Duodenal mucosa (tissue), 2 donors: ENCODE data around the gene SLC23A1.

Experiments used
- H3K27ac ChIP-seq: one replicate; pipeline ENCODE4 v1.7.0; 2013; ENCODE audit warnings: low read depth, low read length
- H3K27me3 ChIP-seq, 2 donors: one replicate each; pipeline ENCODE4 v1.7.0; 2013; ENCODE audit warnings: low read length in 2 of 2, control low read depth in 1 of 2; ENCODE audit not compliant: insufficient read depth in 2 of 2, control insufficient read depth in 1 of 2
- H3K36me3 ChIP-seq, 2 donors: one replicate each; pipeline ENCODE4 v1.7.0; 2013; ENCODE audit warnings: low read length in 2 of 2, control low read depth in 1 of 2; ENCODE audit not compliant: insufficient read depth in 2 of 2, control insufficient read depth in 1 of 2
- H3K4me1 ChIP-seq, 2 donors: one replicate each; pipeline ENCODE4 v1.7.0; 2013; ENCODE audit warnings: low read length in 2 of 2, control low read depth in 1 of 2; ENCODE audit not compliant: insufficient read depth in 2 of 2, control insufficient read depth in 1 of 2
- H3K4me3 ChIP-seq, 2 donors: one replicate each; pipeline ENCODE4 v1.7.0; 2013; ENCODE audit warnings: low read length in 2 of 2, low read depth in 1 of 2
- H3K9ac ChIP-seq, 2 donors: one replicate each; pipeline ENCODE4 v1.7.0; 2013; ENCODE audit warnings: low read length in 2 of 2, low read depth in 1 of 2
- H3K9me3 ChIP-seq, 2 donors: one replicate each; pipeline ENCODE4 v1.7.0; 2013; ENCODE audit warnings: low read length in 2 of 2, control low read depth in 1 of 2; ENCODE audit not compliant: control insufficient read depth in 1 of 2

Gene SLC23A1

GRCh38 chr5:139396691-139397090, 13.6 kb upstream of the SLC23A1 start:
- no peak overlapping the region for H3K4me3 ChIP-seq
- no peaks in the 10 kb centered on the region for H3K36me3 ChIP-seq
- peaks cover 7 to 21% of the 10 kb centered on the region in 2 donors for H3K4me1 ChIP-seq
- no peak overlapping the region for H3K27ac ChIP-seq
- no peak overlapping the region for H3K9ac ChIP-seq
- peaks cover 0 to 10% of the 10 kb centered on the region in 2 donors for H3K27me3 ChIP-seq
- H3K9me3 ChIP-seq, result no peaks in the 10 kb centered on the region

- Histone ChIP-seq H3K27ac (no peak overlapping the region), H3K27me3 (peaks cover 0 to 10% of the 10 kb centered on the region in 2 donors), H3K36me3 (no peaks in the 10 kb centered on the region), H3K4me3 (no peak overlapping the region), H3K9ac (no peak overlapping the region), H3K4me1 (peaks cover 13 to 27% of the 10 kb centered on the region in 2 donors), H3K9me3 (no peaks in the 10 kb centered on the region)
These were observed 12.9 kb upstream of the SLC23A1 start for GRCh38 chr5:139395844-139396640.

- Histone ChIP-seq H3K27me3 (peaks cover 0 to 10% of the 10 kb centered on the region in 2 donors), H3K4me3 (peak within 1 kb of the TSS; percentile 74 to 75), H3K36me3 (no peaks in the 10 kb centered on the region), H3K9me3 (no peaks in the 10 kb centered on the region), H3K4me1 (peaks cover 21 to 38% of the 10 kb centered on the region in 2 donors), H3K27ac (no peak within 1 kb of the TSS), H3K9ac (peak within 1 kb of the TSS; percentile 59 to 78)
These were observed 11.8 kb upstream of the SLC23A1 start, which contains the start of gene PROB1 for GRCh38 chr5:139394654-139395566. PROB1 (minus strand) TSS chr5:139395104; CDS start chr5:139395081, 23 bp downstream.

- H3K9me3 ChIP-seq, result no peaks in the 10 kb centered on the region
- H3K4me1 ChIP-seq, result peaks cover 21 to 45% of the 10 kb centered on the region in 2 donors
- H3K36me3 ChIP-seq, result no peaks in the 10 kb centered on the region
- peak overlapping the region; percentile 74 to 75 for H3K4me3 ChIP-seq
- peaks cover 0 to 10% of the 10 kb centered on the region in 2 donors for H3K27me3 ChIP-seq
- H3K27ac ChIP-seq, result no peak overlapping the region
- H3K9ac ChIP-seq, result peak overlapping the region; percentile 59 to 78
These were observed 11.1 kb upstream of the SLC23A1 start for GRCh38 chr5:139394123-139394653.

GRCh38 chr5:139393497-139394122, 10.5 kb upstream of the SLC23A1 start:
- no peak overlapping the region for H3K27ac ChIP-seq
- H3K4me1 ChIP-seq, result peaks cover 21 to 48% of the 10 kb centered on the region in 2 donors
- H3K9me3 ChIP-seq, result no peaks in the 10 kb centered on the region
- H3K9ac ChIP-seq, result peak overlapping the region; percentile 59 to 78
- peak overlapping the region; percentile 74 to 75 for H3K4me3 ChIP-seq
- H3K27me3 ChIP-seq, result peaks cover 0 to 10% of the 10 kb centered on the region in 2 donors
- no peaks in the 10 kb centered on the region for H3K36me3 ChIP-seq

GRCh38 chr5:139392678-139393496, 9.8 kb upstream of the SLC23A1 start:
- peaks cover 28 to 51% of the 10 kb centered on the region in 2 donors for H3K4me1 ChIP-seq

GRCh38 chr5:139392324-139392677, 9.2 kb upstream of the SLC23A1 start:
- Histone ChIP-seq H3K9ac (peak overlapping the region; percentile 0 to 43), H3K4me3 (peak overlapping the region; percentile 74 to 75), H3K27me3 (peaks cover 0 to 10% of the 10 kb centered on the region in 2 donors), H3K4me1 (peaks cover 34 to 57% of the 10 kb centered on the region in 2 donors), H3K9me3 (no peaks in the 10 kb centered on the region), H3K27ac (no peak overlapping the region), H3K36me3 (no peaks in the 10 kb centered on the region)

More at GRCh38 chr5:139392678-139393496, 9.8 kb upstream of the SLC23A1 start:
- no peak overlapping the region for H3K27ac ChIP-seq
- H3K9me3 ChIP-seq, result no peaks in the 10 kb centered on the region
- H3K27me3 ChIP-seq, result peaks cover 0 to 10% of the 10 kb centered on the region in 2 donors
- no peaks in the 10 kb centered on the region for H3K36me3 ChIP-seq
- peak overlapping the region; percentile 59 to 78 for H3K9ac ChIP-seq
- H3K4me3 ChIP-seq, result peak overlapping the region; percentile 74 to 75

GRCh38 chr5:139391570-139392323, 8.7 kb upstream of the SLC23A1 start:
- H3K4me3 ChIP-seq, result peak overlapping the region; percentile 74 to 75
- peaks cover 34 to 57% of the 10 kb centered on the region in 2 donors for H3K4me1 ChIP-seq
- H3K9ac ChIP-seq, result peak overlapping the region; percentile 0 to 43
- H3K27me3 ChIP-seq, result peaks cover 0 to 10% of the 10 kb centered on the region in 2 donors
- H3K27ac ChIP-seq, result peak overlapping the region; percentile 20
- H3K36me3 ChIP-seq, result no peaks in the 10 kb centered on the region
- no peaks in the 10 kb centered on the region for H3K9me3 ChIP-seq
